Retinal pigment epithelial cell (primary cell): ENCODE results near the gene IFITM5.
"Not testable (repeated sequence)": the region's sequence is repeated elsewhere in the genome, so short reads cannot be mapped to it uniquely, and the experiment has no call there.

Experiments used
- DNase-seq: peaks from one replicate; pipeline ENCODE4 v3.0.0-alpha.2; 2010; ENCODE audit warnings: low read depth
- H3K4me3 ChIP-seq: 2 replicates; pipeline ENCODE4 v1.5.1; 2011; ENCODE audit warnings: mild to moderate bottlenecking, low read length, control low read depth, moderate library complexity
- CTCF ChIP-seq: conservative IDR thresholded peaks from 2 replicates; pipeline ENCODE4 v1.5.1; 2011; ENCODE audit warnings: low read depth, low read length, control low read depth, inconsistent platforms

Gene IFITM5

GRCh38 chr11:331358-332060, 32.2 kb upstream of the IFITM5 start:
- no peak for TF ChIP-seq CTCF
- DNase-seq = no peak
- no peak overlapping the region for H3K4me3 ChIP-seq

- no peak overlapping the region for H3K4me3 ChIP-seq
- no peak for TF ChIP-seq CTCF
- DNase-seq = no peak
Measured at GRCh38 chr11:330694-331357, 31.5 kb upstream of the IFITM5 start.

- H3K4me3 ChIP-seq = no peak overlapping the region
- no peak for DNase-seq
- no peak for TF ChIP-seq CTCF
Measured at GRCh38 chr11:330307-330693, 31.0 kb upstream of the IFITM5 start.

- no peak for DNase-seq
- no peak overlapping the region for H3K4me3 ChIP-seq
- no peak for TF ChIP-seq CTCF
Measured at GRCh38 chr11:329886-330253, 30.5 kb upstream of the IFITM5 start.

- not testable (repeated sequence) for H3K4me3 ChIP-seq, DNase-seq
Measured at GRCh38 chr11:328516-329100, 29.3 kb upstream of the IFITM5 start.

- DNase-seq = no peak
- TF ChIP-seq CTCF = no peak
- no peak overlapping the region for H3K4me3 ChIP-seq
Measured at GRCh38 chr11:328012-328411, 28.7 kb upstream of the IFITM5 start.

- no peak for TF ChIP-seq CTCF
- no peak for DNase-seq
- H3K4me3 ChIP-seq = no peak overlapping the region
Measured at GRCh38 chr11:327581-327923, 28.2 kb upstream of the IFITM5 start.
